GM19035 (cell line): Measurements from ENCODE around the gene ENAH.

Experiments
- ATAC-seq: cut with Tn5 transposase; IDR thresholded peaks from one replicate; pipeline ENCODE4 v1.9.1; 2021; ENCODE audit not compliant: unreplicated experiment

ENAH gene

GRCh38 chr1:225608014-225608796, 44.7 kb downstream of the ENAH start:
- no peak for ATAC-seq

- ATAC-seq, result no peak
Observed at GRCh38 chr1:225607355-225607754, 45.6 kb downstream of the ENAH start.

- no peak for ATAC-seq
Observed at GRCh38 chr1:225603538-225604354, 49.2 kb downstream of the ENAH start.

- ATAC-seq, result no peak
Observed at GRCh38 chr1:225602590-225603206, 50.2 kb downstream of the ENAH start.

- ATAC-seq, result no peak
Observed at GRCh38 chr1:225601902-225602589, 50.9 kb downstream of the ENAH start.

- ATAC-seq, result no peak
Observed at GRCh38 chr1:225598847-225599246, 54.1 kb downstream of the ENAH start.

- ATAC-seq, result no peak
Observed at GRCh38 chr1:225597926-225598575, 54.9 kb downstream of the ENAH start.

GRCh38 chr1:225596736-225597135, 56.2 kb downstream of the ENAH start:
- ATAC-seq, result no peak

- ATAC-seq, result no peak
Observed at GRCh38 chr1:225595974-225596551, 56.9 kb downstream of the ENAH start.

GRCh38 chr1:225595452-225595851, 57.5 kb downstream of the ENAH start:
- no peak for ATAC-seq

- ATAC-seq, result no peak
Observed at GRCh38 chr1:225593414-225593813, 59.5 kb downstream of the ENAH start.

- no peak for ATAC-seq
Observed at GRCh38 chr1:225592362-225593025, 60.4 kb downstream of the ENAH start.

- no peak for ATAC-seq
Observed at GRCh38 chr1:225587310-225587709, 65.6 kb downstream of the ENAH start.

GRCh38 chr1:225581186-225581585, 71.7 kb downstream of the ENAH start:
- ATAC-seq, result no peak

- no peak for ATAC-seq
Observed at GRCh38 chr1:225580238-225581099, 72.5 kb downstream of the ENAH start.

- ATAC-seq, result no peak
Observed at GRCh38 chr1:225578251-225578977, 74.5 kb downstream of the ENAH start.

- ATAC-seq, result no peak
Observed at GRCh38 chr1:225577241-225577640, 75.7 kb downstream of the ENAH start.

GRCh38 chr1:225573216-225573615, 79.7 kb downstream of the ENAH start:
- no peak for ATAC-seq
